ENCODE results near the gene GALNT13.

DNA sequence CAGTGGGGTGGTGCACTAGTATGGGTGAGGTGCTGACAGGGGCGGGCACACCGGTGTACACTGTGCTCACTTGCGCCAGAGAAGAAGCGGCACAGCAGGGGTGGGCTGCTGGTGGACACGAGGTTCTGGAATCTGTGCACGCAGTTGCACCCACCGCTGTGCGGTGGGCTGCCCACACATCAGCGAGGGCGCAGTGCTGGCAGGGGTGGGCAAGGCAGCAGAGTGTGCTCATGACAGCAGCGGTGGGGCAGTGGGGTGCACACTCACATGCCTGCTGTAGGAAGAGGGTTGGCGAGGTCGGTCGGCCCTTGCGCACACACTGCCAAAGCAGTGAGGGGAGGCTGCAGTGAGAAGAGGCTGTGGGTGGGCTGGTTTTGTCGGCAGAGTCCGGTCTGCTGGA lies 141.8 kb downstream of the GALNT13 start:
- TF ChIP-seq CTCF (IDR thresholded peaks at IDR 0.05) (no peak), ZFX (IDR thresholded peaks at IDR 0.05; ENCODE audit: borderline replicate concordance) (no peak)
